Keratinocyte (primary cell): Measurements from ENCODE around the gene SELENOT. TPM values are rescaled to one million over a fixed set of nuclear protein-coding genes. Genes with fewer than 3 reads are reported as not detected.

Experiments used
- DNase-seq: peaks from one replicate; pipeline ENCODE4 v3.0.0-alpha.2; 2011; ENCODE audit warnings: low read depth, missing footprints, low spot score
- FAIRE-seq: peaks from 2 replicates; lab custom pipeline; 2011; peaks lifted over from hg19 to GRCh38; lab: Jason Lieb, UNC
- H2AFZ ChIP-seq: 2 replicates; pipeline ENCODE4 v1.6.0; 2012; ENCODE audit warnings: low read length, control low read depth, inconsistent platforms; ENCODE audit not compliant: control insufficient read depth
- H3K27ac ChIP-seq: 2 replicates; pipeline ENCODE4 v1.5.1; 2011; ENCODE audit warnings: low read length; ENCODE audit not compliant: control insufficient read depth, insufficient read depth
- H3K27me3 ChIP-seq: 3 replicates; pipeline ENCODE4 v1.6.0; 2011; ENCODE audit warnings: low read length; ENCODE audit not compliant: control insufficient read depth, insufficient read depth; ENCODE audit errors: extremely low read depth
- H3K36me3 ChIP-seq, 2 experiments: 2 replicates in 1 of 2; 3 replicates in 1 of 2; pipeline ENCODE4 v1.5.1; 2011; ENCODE audit warnings: low read length in 2 of 2, mild to moderate bottlenecking in 1 of 2; ENCODE audit not compliant: control insufficient read depth in 2 of 2, insufficient read depth in 2 of 2; ENCODE audit errors: extremely low read depth in 1 of 2
- H3K4me1 ChIP-seq: 3 replicates; pipeline ENCODE4 v1.5.1; 2011; ENCODE audit warnings: low read length; ENCODE audit not compliant: control insufficient read depth, insufficient read depth; ENCODE audit errors: extremely low read depth
- H3K4me2 ChIP-seq: 3 replicates; pipeline ENCODE4 v1.6.0; 2011; ENCODE audit warnings: low read depth, low read length; ENCODE audit not compliant: control insufficient read depth, insufficient read depth; ENCODE audit errors: extremely low read depth
- H3K4me3 ChIP-seq, 3 experiments: fragments of 200-600 bp in 1 of 3; sonication (generic) in 1 of 3; 2 replicates in 2 of 3; 3 replicates in 1 of 3; pipeline ENCODE4 v1.5.1; 2011 to 2016; ENCODE audit warnings: low read length in 3 of 3, mild to moderate bottlenecking in 3 of 3, control low read depth in 2 of 3, inconsistent platforms in 1 of 3, low read depth in 1 of 3, mixed read lengths in 1 of 3, mixed run types in 1 of 3, moderate library complexity in 1 of 3; ENCODE audit not compliant: control insufficient read depth in 2 of 3, insufficient read depth in 2 of 3; ENCODE audit errors: extremely low read depth in 1 of 3
- H3K79me2 ChIP-seq: 2 replicates; pipeline ENCODE4 v1.6.0; 2012; ENCODE audit warnings: low read length; ENCODE audit not compliant: control insufficient read depth, insufficient read depth
- H3K9ac ChIP-seq: 3 replicates; pipeline ENCODE4 v1.6.0; 2011; ENCODE audit warnings: low read length; ENCODE audit not compliant: control insufficient read depth, insufficient read depth; ENCODE audit errors: extremely low read depth
- H3K9me1 ChIP-seq: 3 replicates; pipeline ENCODE4 v1.6.0; 2011; ENCODE audit warnings: low read length; ENCODE audit not compliant: control insufficient read depth, insufficient read depth; ENCODE audit errors: extremely low read depth
- H3K9me3 ChIP-seq: 2 replicates; pipeline ENCODE4 v1.5.1; 2012; ENCODE audit warnings: low read depth, low read length; ENCODE audit not compliant: control insufficient read depth
- H4K20me1 ChIP-seq: 3 replicates; pipeline ENCODE4 v1.6.0; 2011; ENCODE audit warnings: low read length; ENCODE audit not compliant: control insufficient read depth, insufficient read depth; ENCODE audit errors: extremely low read depth
- EZH2 ChIP-seq: IDR thresholded peaks from one replicate; pipeline ENCODE4 v1.6.1; 2012; ENCODE audit warnings: inconsistent platforms, mild to moderate bottlenecking, low read length, moderate library complexity
- dilution Hi-C: fragments of 300-500 bp; cut with MboI; formaldehyde crosslinking; loops from one replicate; pipeline ENCODE4 v1.7.0; 2020; ENCODE audit warnings: low sequenced_read_pairs; ENCODE audit not compliant: extremely low pct_ligation_motif_present
- polyA plus RNA-seq, 5 experiments: library from polyadenylated mRNA; depleted of rRNA in 3 of 5; stranded (reverse) in 3 of 5; stranded (forward) in 1 of 5; unstranded in 1 of 5; fragments of >200 nt; gene quantifications; 1 replicate in 1 of 5; 2 replicates in 3 of 5; 3 replicates in 1 of 5; pipeline versions ENCODE4 v1.2.1 to v1.2.3, GENCODE V29; 2011 to 2012; ENCODE audit warnings: missing spikeins in 2 of 5, low read depth in 1 of 5, low replicate concordance in 1 of 5
- TF ChIP-seq, protein P1 (sequence below), 3 experiments: IDR thresholded peaks in 1 of 3; conservative IDR thresholded peaks in 1 of 3; optimal IDR thresholded peaks in 1 of 3; 2 replicates in 2 of 3; 3 replicates in 1 of 3; pipeline versions ENCODE3 to v1.5.1; 2011; ENCODE audit warnings: low read length in 3 of 3, mild to moderate bottlenecking in 3 of 3, moderate library complexity in 2 of 3, control low read depth in 1 of 3, inconsistent platforms in 1 of 3; ENCODE audit not compliant: insufficient read depth in 2 of 3; ENCODE audit errors: extremely low read depth in 1 of 3

The SELENOT gene
- polyA plus RNA-seq, 1 donor (not counting 4 experiments of a cell fraction or from before 2014, with no cell fraction given): 597 TPM

DNA sequence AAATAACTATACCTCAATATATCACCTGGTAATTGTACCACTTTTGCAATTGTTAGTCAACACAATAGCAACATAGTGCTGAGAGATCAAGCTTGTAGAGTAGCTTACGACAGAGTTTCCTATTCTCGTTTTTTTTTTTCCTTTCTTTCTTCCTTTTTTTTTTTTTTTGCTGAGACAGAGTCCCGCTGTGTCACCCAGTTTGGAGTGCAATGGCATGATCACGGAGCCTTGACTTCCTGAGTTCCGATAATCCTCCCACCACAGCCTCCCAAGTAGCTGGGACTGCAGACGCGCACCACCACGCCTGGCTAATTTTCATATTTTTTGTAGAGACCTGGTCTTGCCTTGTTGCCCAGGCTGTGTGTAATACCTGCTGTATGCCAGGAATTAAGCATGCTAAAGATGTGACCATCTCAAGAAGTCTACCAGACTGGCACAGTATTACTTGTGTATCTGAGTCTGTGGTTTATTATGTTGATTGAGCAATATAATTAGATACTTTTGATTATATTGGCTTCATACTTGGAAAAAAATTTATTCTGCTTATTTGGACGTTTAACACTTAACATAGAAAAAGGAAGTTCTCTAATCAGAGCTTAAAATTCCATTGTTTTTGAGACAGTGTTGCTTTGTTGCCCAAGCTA, 3.0 kb downstream of the SELENOT start:
- Histone ChIP-seq H3K27me3 (no peaks in the 10 kb centered on the region), H3K79me2 (peaks cover 94% of the 10 kb centered on the region), H3K27ac (no peak overlapping the region), H3K9me1 (no peaks in the 10 kb centered on the region), H3K36me3 (peaks cover 0 to 9% of the 10 kb centered on the region in 2 experiments), H2AFZ (no peak overlapping the region), H3K4me2 (no peak overlapping the region), H4K20me1 (peaks cover 8% of the 10 kb centered on the region), H3K9me3 (no peaks in the 10 kb centered on the region), H3K4me3 (no peak overlapping the region), H3K9ac (no peak overlapping the region), H3K4me1 (peaks cover 7% of the 10 kb centered on the region)
- dilution Hi-C loops: no loop called here
- FAIRE-seq (no peak), DNase-seq (no peak)
- TF ChIP-seq EZH2: no peak
- TF ChIP-seq, protein P1, sequence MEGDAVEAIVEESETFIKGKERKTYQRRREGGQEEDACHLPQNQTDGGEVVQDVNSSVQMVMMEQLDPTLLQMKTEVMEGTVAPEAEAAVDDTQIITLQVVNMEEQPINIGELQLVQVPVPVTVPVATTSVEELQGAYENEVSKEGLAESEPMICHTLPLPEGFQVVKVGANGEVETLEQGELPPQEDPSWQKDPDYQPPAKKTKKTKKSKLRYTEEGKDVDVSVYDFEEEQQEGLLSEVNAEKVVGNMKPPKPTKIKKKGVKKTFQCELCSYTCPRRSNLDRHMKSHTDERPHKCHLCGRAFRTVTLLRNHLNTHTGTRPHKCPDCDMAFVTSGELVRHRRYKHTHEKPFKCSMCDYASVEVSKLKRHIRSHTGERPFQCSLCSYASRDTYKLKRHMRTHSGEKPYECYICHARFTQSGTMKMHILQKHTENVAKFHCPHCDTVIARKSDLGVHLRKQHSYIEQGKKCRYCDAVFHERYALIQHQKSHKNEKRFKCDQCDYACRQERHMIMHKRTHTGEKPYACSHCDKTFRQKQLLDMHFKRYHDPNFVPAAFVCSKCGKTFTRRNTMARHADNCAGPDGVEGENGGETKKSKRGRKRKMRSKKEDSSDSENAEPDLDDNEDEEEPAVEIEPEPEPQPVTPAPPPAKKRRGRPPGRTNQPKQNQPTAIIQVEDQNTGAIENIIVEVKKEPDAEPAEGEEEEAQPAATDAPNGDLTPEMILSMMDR (optimal IDR thresholded peaks at IDR 0.05 in 1 of 3, IDR thresholded peaks at IDR 0.05 in 1 of 3, conservative IDR thresholded peaks at IDR 0.05 in 1 of 3; ENCODE audit: extremely low read depth in 1 of 3, insufficient read depth in 2 of 3, low read length in 3 of 3): no peak

- DNase-seq (no peak), FAIRE-seq (no peak)
- H3K4me2 ChIP-seq: no peak overlapping the region
- peaks cover 96% of the 10 kb centered on the region for H3K79me2 ChIP-seq
- H3K9me1 ChIP-seq: no peaks in the 10 kb centered on the region
- H3K36me3 ChIP-seq: peaks cover 0 to 9% of the 10 kb centered on the region in 2 experiments
- no peak overlapping the region for H3K9ac ChIP-seq
- no peaks in the 10 kb centered on the region for H3K27me3 ChIP-seq
- no peaks in the 10 kb centered on the region for H3K9me3 ChIP-seq
- no peak overlapping the region for H2AFZ ChIP-seq
- peaks cover 8% of the 10 kb centered on the region for H4K20me1 ChIP-seq
- H3K4me1 ChIP-seq: peaks cover 4% of the 10 kb centered on the region
- dilution Hi-C loops: no loop called here
- no peak overlapping the region for H3K27ac ChIP-seq
- TF ChIP-seq, protein P1 (optimal IDR thresholded peaks at IDR 0.05 in 1 of 3, IDR thresholded peaks at IDR 0.05 in 1 of 3, conservative IDR thresholded peaks at IDR 0.05 in 1 of 3; ENCODE audit: extremely low read depth in 1 of 3, insufficient read depth in 2 of 3, low read length in 3 of 3): no peak
- no peak for TF ChIP-seq EZH2
- H3K4me3 ChIP-seq: no peak overlapping the region
These were observed 4.3 kb downstream of the SELENOT start for GRCh38 chr3:150607267-150608065.
